Measurements from ENCODE around the gene CST11.
"Not testable (repeated sequence)": the region's sequence is repeated elsewhere in the genome, so short reads cannot be mapped to it uniquely, and the experiment has no call there.

The CST11 gene, protein sequence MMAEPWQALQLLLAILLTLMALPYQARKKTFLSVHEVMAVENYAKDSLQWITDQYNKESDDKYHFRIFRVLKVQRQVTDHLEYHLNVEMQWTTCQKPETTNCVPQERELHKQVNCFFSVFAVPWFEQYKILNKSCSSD

DNA sequence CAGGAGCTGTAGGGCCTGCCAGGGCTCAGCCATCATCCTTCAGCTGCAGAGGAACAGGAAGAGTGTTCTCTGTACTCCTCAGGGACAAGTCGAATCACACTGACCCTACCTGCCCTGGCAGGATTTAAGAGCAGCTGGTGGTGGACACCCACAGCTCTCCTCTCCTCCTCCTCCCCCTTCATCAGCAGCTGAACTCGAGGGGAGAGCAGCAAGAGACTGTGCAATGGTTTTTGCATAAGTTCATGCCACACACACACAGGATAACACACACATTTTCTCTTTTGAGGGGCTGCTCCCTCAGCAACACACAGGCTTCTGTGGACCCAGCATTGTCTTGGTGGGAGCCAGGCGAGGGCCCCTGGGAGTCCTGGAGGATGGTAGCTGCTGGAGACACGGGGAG lies at the start of gene CST11:
CST11 (minus strand) TSS at position 101 of the 400 bp plus-strand sequence; CDS start at position 36, 65 bp downstream.
- DNase-seq = no peak

GRCh38 chr20:23501926-23502325 lies 49.2 kb upstream of the CST11 start:
- DNase-seq = no peak

DNA sequence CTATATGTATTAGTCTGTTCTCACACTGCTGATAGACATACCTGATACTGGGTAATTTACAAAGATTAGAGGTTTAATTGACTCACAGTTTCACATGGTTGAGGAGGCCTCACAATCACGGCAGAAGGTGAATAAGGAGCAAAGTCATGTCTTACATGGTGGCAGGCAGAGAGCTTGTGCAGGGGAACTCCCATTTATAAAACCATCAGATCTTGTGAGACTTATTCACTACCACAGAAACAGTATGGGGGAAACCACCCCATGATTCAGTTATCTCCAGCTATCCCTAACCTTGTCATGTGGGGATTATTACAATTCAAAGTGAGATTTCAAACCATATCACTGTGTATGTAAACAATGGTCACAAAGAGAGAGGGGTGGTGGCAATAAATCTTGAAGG lies 44.9 kb upstream of the CST11 start:
- DNase-seq = no peak

DNA sequence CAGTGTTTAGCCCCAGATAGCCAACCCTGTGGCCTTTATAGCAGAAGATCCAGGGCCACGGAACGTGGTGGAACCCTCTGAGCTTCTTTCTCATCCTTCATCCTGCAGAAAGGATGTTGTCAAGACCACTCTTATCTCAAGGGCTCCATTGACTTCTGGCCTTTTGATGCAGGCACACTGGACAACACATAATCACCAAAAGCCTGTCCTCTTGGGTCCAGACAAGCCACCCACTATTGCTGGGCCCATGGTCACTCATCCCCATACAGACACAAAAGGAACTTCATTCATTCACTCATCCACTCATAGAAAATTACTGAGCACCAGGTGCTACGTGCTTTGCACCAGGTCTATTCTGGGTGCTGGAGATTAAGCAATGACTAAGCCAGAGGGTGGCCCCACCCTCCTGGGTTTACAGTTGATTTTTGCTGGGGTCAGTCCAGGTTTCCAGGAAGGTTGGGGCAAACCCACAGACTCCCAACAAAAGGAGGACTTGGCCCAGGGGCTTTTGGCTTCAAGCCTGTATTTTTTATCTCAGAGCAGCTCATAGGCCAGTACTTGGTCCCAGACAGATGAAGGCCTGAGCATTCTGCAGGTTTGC lies 40.6 kb upstream of the CST11 start:
- no peak for DNase-seq

- no peak for DNase-seq
Observed at GRCh38 chr20:23492292-23492691, 39.6 kb upstream of the CST11 start.

DNA sequence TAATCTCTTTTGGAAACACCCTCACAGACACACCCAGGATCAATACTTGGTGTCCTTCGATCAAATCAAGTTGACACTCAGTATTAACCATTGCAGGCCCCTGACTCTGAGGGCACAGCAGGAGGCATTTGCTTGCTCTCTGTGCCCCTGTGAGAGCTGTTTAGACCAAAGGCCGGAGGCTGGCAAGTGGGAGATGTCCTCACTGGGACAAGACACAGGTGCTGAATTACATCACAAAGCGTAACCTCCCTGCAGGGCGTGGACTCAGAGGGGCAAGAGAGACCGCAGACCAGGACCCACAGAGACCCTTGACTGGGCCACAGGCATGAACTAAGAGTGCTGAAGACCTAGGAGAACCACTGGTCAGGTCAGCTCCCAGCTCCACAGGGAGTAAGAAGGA lies 38.1 kb upstream of the CST11 start, which contains the start of gene CST8:
CST8 (plus strand) TSS at position 301 of the 400 bp plus-strand sequence. CDS start 551 bp downstream, outside the sequence.
- no peak for DNase-seq

GRCh38 chr20:23488996-23489395 lies 36.3 kb upstream of the CST11 start:
- no peak for DNase-seq

DNA sequence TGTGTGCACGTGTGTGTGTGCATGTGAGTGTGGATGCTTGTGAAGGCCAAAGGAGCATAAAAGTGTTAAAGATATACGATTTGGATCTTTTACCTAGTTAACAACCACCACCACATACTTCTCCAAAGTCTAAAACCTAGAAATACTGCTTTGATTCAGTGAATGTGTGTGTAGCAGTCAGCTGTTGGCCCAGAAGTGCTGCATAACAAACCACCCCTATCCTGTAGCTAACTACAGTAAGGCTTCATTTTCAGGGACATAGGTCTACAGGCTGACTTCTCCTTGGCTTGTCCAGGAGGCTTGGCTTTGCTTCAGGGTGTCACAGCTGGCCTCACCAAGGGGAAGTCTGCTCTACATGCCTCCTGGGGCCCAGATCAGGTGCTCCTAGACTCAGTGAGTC lies 35.8 kb upstream of the CST11 start:
- no peak for DNase-seq

- DNase-seq = no peak
Observed at GRCh38 chr20:23484081-23484480, 31.4 kb upstream of the CST11 start.

GRCh38 chr20:23482138-23482537 lies 29.5 kb upstream of the CST11 start:
- no peak for DNase-seq

DNA sequence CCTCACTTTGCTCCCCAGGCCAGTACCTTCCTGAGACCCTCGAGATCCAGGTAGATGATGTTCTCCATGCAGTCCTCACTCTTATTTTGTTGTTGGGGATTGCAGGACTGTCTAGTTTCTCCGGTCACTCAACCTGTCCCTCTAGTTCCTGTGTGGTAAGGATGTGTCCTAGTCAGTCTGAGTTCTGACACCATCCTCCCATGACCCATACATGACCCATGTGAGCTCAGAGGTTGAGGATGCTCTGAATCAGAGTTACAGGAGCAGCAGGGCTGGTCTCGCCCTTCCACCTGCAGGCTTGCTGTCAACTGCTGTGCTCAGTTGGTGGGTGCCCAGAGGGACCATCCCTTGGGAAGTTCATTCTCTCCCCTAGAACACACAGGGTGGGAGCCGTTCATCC lies 26.4 kb upstream of the CST11 start:
- DNase-seq = no peak

- DNase-seq = no peak
Observed at GRCh38 chr20:23477223-23477622, 24.5 kb upstream of the CST11 start.

DNA sequence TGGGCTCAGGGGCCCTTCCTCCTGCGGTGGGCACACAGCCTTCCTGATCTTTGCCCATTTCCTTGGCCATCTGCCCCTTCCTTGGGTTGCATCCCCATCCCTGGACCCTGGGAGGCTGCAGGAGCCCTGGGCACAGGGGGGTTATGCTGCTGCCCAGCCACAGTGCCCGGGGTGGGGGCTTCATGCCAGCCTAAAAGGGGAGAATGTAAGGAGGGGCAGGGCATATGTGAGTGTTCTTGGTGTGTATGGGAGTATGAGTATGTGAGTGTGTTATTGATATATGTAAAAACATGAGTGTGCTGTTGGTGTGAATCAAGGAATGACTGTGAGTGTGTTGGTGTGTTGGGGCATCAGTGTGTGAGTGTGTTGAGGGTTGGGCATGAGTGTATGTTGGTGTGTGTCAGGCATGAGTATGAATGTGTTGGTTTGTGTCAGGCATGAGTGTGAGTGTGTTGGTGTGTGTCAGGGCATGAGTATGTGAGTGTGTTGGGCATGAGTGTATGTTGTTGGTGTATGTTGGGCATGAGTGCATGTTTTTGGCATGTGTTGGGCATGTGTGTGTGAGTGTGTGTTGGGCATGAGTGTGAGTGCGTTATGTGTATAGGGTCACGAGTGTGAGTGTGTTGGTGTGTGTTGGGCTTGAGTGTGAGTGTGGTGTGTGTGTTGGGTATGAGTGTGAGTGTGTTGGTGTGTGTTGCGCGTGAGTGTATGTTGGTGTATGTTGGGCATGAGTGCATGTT lies 23.5 kb upstream of the CST11 start:
- DNase-seq = no peak

DNA sequence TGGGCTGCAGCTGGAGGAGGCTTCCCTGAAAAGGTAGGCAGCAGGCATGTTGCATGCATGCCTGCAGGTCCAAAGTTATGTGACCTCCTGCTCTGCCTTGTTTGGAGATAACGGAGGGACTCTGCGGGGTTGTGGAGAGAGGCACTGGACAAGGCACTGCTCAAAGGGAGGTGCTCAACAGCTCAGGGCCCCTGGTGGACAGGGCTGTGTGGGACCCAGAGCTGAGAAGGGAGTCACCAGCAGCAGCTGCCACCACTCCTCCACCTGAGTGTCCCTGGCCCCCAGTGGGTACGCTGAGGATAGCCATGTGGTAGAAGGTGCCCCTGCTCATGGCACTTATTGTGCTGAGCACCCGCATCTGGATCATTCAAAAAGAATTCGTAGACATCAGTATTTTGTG lies 22.7 kb upstream of the CST11 start:
- DNase-seq = no peak

- not testable (repeated sequence) for DNase-seq
Observed at GRCh38 chr20:23473293-23473692, 20.6 kb upstream of the CST11 start.

DNA sequence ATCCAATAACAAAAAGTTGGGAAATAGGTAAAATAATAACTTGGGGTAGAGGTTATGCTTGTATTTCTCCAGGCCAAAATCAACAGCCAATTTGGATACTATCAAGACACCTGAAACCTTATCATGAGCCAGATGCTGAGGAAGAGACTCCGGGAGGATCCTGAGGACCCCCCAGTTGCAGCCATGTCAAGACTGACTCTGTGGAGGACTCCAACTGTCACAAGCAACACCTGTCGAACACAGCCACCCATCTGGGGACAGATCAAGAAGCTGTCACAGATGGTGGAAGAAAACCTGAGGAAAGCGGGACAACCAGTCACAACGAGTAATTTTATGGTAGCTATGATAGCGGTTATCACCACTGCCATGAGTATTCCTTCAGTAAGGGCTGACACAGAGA lies 19.6 kb upstream of the CST11 start:
- not testable (repeated sequence) for DNase-seq

DNA sequence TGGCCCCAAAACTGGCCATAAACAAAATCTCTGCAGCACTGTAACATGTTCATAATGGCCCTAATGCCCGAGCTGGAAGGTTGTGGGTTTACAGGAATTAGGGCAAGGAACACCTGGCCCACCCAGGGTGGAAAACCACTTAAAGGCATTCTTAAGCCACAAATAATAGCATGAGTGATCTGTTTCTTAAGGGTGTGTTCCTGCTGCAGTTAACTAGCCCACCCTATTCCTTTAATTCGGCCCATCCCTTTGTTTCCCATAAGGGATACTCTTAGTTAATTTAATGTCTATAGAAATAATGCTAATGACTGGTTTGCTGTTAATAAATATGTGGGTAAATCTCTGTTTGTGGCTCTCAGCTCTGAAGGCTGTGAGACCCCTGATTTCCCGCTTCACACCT lies 14.3 kb upstream of the CST11 start:
- DNase-seq = not testable (repeated sequence)

DNA sequence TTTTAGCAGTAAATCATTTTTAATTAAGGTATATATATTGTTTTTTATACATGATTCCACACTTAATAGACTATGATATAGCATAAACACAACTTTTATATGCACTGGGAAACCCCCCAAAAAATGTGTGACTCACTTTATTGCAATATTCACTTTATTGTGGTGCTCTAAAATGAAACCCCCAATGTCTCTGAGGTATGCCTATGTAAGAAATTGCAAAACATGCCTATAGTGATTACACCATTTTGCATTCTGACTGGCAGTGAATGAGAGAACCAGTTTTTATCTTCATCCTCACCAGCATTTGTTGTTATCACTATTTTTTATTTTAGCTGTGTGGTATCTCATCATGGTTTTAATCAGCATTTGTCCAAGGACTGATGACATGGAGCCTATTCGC lies 8.5 kb upstream of the CST11 start:
- DNase-seq = peak; percentile 12

DNA sequence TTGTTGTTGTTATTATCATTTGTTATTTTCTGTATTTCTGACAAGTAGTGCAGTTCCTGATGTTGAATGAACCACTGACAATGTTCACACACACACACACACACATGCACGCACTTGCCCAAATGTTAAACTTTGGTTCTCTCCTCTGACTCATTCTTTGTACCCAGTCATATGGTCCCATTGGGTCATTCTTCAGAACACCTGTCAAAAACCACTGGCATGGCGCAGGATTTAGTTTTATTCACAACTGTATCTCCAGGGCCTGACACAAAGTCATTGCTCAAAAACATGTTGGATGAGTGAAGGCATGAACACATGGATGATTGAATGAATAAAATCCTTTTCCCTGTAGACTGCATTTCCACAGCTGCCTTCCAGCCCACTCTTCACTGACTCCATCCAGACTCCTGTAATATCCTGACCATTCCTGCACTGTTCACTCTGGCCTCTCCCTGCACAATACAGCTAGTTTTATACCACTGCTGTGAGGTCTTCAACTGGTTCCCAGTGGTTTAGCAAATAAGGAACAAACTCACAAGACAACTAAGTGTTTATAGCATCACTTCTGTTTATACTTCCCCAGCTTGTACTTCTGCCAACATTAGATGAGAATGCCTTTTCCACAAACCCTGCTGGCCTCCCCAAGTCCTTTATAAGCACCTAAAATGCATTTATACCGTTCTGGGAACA lies 6.9 kb upstream of the CST11 start:
- DNase-seq = no peak

GRCh38 chr20:23456873-23457272 lies 4.2 kb upstream of the CST11 start:
- no peak for DNase-seq

- no peak for DNase-seq
Observed at GRCh38 chr20:23456409-23456808, 3.7 kb upstream of the CST11 start.

- no peak for DNase-seq
Observed at GRCh38 chr20:23455639-23456038, 3.0 kb upstream of the CST11 start.

DNA sequence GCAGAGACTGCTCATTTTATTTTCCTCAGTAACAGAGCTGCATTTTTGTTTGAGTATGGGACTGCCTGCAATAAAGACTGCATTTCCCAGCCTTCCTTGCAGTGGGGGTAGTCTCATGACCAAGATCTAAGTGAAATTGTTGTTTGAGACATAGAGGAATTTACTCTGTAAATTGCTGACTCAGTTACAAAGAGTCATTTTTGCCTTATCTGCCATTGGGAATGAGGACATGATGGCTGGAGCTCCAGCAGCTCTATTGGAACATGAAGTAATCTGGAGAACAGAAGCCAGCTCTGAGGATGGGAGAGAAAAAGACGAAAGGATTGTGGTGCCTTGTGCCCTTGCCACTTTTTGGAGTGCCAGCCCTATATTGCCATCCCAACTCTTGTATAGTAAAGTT lies 2.1 kb upstream of the CST11 start:
- DNase-seq = no peak

All from fibroblast of skin of right biceps (primary cell).